Muscle layer of colon (tissue), 2 donors: Measurements from ENCODE around the gene FAM204A.

Experiments used
- H3K27ac ChIP-seq: one replicate; pipeline ENCODE4 v1.7.0; 2013; ENCODE audit warnings: low read depth, mild to moderate bottlenecking, low read length, moderate library complexity
- H3K27me3 ChIP-seq, 2 donors: one replicate each; pipeline ENCODE4 v1.7.0; 2013; ENCODE audit warnings: low read length in 2 of 2, mild to moderate bottlenecking in 2 of 2; ENCODE audit not compliant: insufficient read depth in 2 of 2, control insufficient read depth in 1 of 2
- H3K36me3 ChIP-seq: one replicate; pipeline ENCODE4 v1.7.0; 2013; ENCODE audit warnings: mild to moderate bottlenecking, low read length; ENCODE audit not compliant: insufficient read depth
- H3K4me1 ChIP-seq: one replicate; pipeline ENCODE4 v1.7.0; 2013; ENCODE audit warnings: mild to moderate bottlenecking, low read length; ENCODE audit not compliant: insufficient read depth
- H3K4me3 ChIP-seq, 2 donors: one replicate each; pipeline ENCODE4 v1.7.0; 2013; ENCODE audit warnings: low read length in 2 of 2, low read depth in 1 of 2, mild to moderate bottlenecking in 1 of 2, moderate library complexity in 1 of 2
- H3K9ac ChIP-seq: one replicate; pipeline ENCODE4 v1.7.0; 2013; ENCODE audit warnings: low read length
- H3K9me3 ChIP-seq: one replicate; pipeline ENCODE4 v1.7.0; 2013; ENCODE audit warnings: mild to moderate bottlenecking, low read length
- donor health status: abdominal sarcoma.
- donor health status: Adenocarcinoma of cecum.

FAM204A gene

DNA sequence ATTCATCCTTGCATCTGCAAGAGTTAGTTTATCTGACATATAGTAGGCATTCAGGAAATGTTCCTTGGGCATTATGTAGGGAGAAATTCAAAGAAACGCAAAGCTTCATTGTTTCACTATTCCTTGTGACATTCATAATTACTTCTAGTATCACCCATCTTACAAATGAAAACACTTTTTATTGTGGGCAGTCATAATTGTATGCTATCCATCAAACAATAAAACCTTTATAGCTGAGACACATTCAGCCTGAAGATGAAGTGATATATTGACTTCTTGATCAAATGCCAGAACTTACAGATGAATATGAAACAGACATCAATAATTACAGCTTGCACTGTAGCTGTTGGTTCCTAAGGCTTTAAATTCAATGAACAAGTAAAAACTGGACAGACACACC lies 36.4 kb downstream of the FAM204A start:
- H3K27me3 ChIP-seq, result no peaks in the 10 kb centered on the region
- H3K36me3 ChIP-seq, result peaks cover 4% of the 10 kb centered on the region
- H3K4me1 ChIP-seq, result peaks cover 29% of the 10 kb centered on the region
- no peak overlapping the region for H3K4me3 ChIP-seq
- no peak overlapping the region for H3K9ac ChIP-seq
- H3K27ac ChIP-seq, result no peak overlapping the region
- H3K9me3 ChIP-seq, result no peaks in the 10 kb centered on the region

DNA sequence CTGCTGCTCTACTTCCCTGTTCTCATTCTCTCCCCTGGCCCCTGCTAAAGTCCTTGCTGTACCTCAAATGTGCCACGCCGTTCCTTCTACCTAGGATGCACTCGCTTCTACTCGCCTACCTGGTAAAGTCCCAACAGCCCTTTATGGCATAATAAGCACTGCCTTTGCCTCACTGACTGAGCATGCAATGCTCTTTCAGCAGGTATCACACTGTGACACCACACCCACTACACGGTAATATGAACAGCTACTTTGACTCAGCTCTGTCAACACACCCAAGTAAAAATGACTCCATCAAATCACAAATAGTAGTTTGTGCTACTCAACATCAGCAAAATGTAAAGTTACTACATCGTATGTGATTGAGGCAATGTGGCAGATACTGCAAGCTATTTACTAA lies 37.6 kb downstream of the FAM204A start:
- no peak overlapping the region for H3K27ac ChIP-seq
- H3K9ac ChIP-seq, result no peak overlapping the region
- no peaks in the 10 kb centered on the region for H3K27me3 ChIP-seq
- no peaks in the 10 kb centered on the region for H3K9me3 ChIP-seq
- H3K36me3 ChIP-seq, result peaks cover 4% of the 10 kb centered on the region
- no peak overlapping the region for H3K4me3 ChIP-seq
- H3K4me1 ChIP-seq, result peaks cover 34% of the 10 kb centered on the region

DNA sequence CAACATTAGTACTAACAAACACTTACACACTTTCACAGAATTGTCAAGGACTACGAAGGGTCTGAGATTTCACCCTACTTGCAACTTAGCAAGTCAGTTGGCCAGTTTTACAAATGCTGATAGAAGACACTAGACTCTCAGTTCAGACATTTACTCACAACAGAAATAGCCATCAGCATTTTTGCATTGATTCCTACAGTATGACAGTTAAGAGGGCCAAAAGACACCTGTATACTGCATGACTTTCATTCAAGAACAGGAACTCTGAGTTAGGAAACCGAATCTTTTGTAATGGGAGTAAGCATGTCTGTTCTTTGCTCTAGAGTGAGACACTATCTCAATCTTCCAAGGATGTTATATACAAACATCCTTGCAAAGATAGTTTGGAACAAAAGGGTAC lies 40.9 kb downstream of the FAM204A start:
- Histone ChIP-seq H3K36me3 (peaks cover 4% of the 10 kb centered on the region), H3K27ac (no peak overlapping the region), H3K9ac (no peak overlapping the region), H3K4me3 (no peak overlapping the region), H3K27me3 (no peaks in the 10 kb centered on the region), H3K9me3 (no peaks in the 10 kb centered on the region), H3K4me1 (peaks cover 26% of the 10 kb centered on the region)

DNA sequence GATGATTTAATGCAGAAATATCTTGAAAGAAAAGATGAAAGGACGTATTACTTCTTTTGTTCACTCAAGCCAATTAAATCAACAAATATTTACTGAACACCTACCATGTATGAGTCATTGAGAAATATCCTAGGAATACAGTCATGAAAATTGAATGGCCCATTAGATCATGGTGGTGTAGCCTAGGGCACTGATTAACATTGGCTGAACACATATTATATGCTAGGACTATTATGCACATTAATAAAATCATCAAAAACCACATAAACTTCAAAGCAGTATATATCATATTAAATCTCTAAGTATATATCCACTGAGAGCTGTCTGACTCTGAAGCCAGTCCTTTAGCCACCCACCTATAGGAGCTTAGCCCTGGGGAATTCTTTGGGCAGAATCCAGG lies 41.8 kb downstream of the FAM204A start:
- no peak overlapping the region for H3K27ac ChIP-seq
- H3K4me1 ChIP-seq, result peaks cover 26% of the 10 kb centered on the region
- H3K9ac ChIP-seq, result no peak overlapping the region
- no peak overlapping the region for H3K4me3 ChIP-seq
- no peaks in the 10 kb centered on the region for H3K9me3 ChIP-seq
- peaks cover 4% of the 10 kb centered on the region for H3K36me3 ChIP-seq
- H3K27me3 ChIP-seq, result no peaks in the 10 kb centered on the region

DNA sequence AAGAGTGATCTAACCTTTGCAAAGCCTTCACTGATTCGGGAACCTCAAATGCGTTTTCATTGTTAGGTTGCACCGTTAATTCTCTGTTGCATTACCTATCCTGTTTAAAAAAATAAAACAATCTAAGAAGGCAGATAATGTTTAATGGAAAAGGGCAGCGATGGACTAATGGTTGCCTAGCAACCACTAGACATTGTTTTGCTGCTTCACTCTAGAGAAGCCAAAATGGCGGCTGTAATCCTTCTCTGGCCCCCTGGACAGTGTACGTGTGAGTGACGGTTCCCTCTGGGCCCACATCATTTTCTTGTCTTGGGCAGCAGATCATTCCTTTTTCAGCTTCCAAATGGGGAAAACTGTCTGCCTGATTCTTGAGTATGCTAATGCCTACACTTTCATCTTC lies 43.3 kb downstream of the FAM204A start:
- Histone ChIP-seq H3K9ac (no peak overlapping the region), H3K27me3 (no peaks in the 10 kb centered on the region), H3K9me3 (no peaks in the 10 kb centered on the region), H3K36me3 (no peaks in the 10 kb centered on the region), H3K4me1 (peaks cover 26% of the 10 kb centered on the region), H3K27ac (no peak overlapping the region), H3K4me3 (no peak overlapping the region)

DNA sequence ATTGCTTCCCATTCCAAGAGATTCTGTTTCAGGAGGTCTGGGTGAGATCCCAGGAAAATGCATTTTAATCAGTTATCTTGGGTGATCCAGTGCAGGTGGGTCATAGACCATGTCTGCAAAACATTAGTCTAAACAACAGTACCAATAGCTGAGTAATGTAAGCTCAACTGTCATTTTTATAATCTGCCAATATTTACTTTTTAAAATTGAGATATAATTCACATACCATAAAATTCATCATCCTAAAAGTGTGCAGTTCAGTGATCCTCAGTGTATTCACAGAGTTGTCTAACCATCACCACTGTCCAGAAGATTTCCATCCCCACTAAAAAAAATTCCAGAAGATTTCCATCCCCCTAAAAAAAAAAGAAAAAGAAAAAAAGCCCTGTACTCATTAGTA lies 51.0 kb downstream of the FAM204A start:
- no peaks in the 10 kb centered on the region for H3K27me3 ChIP-seq
- H3K4me3 ChIP-seq, result no peak overlapping the region
- H3K9ac ChIP-seq, result no peak overlapping the region
- H3K27ac ChIP-seq, result no peak overlapping the region
- H3K4me1 ChIP-seq, result no peaks in the 10 kb centered on the region
- no peaks in the 10 kb centered on the region for H3K9me3 ChIP-seq
- no peaks in the 10 kb centered on the region for H3K36me3 ChIP-seq

DNA sequence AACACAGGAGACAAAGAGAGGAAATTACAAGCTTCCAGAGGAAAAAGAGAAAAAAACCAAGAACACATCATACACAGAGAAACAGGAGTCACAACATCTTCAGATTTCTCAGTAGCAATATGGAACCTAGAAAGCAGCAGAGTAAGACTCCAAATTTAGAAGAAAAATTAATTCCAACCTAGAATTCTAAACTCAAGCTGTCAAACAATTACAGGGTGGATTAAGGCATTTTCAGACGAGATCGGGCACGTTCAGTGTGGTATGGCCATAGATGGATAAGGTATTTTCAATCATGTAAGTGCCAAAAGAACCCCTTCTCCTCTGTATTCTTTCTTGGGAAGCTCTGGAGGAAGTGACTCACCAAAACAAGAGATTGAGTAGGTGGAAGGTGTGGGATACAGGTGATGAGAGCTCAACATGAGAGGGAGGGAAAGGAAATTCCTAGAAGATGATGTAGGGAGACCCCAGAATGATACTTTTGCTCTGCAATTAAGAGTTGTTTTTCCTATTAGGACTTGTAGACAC lies 51.6 kb downstream of the FAM204A start:
- H3K27ac ChIP-seq, result no peak overlapping the region
- H3K36me3 ChIP-seq, result no peaks in the 10 kb centered on the region
- no peaks in the 10 kb centered on the region for H3K4me1 ChIP-seq
- H3K9me3 ChIP-seq, result no peaks in the 10 kb centered on the region
- H3K9ac ChIP-seq, result no peak overlapping the region
- H3K27me3 ChIP-seq, result no peaks in the 10 kb centered on the region
- H3K4me3 ChIP-seq, result no peak overlapping the region

DNA sequence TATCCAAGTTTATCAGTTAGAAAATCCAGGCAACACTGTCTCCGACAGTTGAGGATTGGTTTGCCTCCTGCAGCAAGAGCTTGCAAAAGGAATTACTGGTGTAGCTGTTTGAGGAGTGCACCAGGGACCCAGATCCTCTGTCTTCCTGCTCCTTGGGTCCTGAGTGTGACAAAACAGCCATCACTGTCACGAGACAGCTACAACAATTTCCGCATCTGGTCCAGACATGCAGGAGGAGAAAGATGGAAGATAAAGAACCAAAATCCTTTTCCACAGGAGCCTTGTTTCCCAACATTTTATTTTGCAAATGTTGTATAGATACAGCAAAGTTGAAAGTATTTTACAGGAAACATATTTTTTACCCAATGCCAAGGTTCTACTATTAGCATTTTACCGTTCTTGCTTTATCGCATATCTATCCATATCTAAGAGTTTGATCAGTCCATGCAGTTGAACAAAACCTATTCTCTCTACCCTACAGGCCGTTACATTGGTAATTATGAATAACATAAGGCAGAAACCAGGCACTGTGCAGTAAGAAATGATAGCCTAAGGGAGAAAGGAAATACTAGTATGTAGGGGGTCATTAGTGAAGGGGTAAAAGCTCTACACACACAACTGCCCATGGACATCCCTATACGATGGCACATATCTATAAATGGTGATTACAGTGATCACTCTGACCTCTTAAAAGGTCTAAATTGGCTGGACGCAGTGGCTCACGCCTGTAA lies 54.9 kb downstream of the FAM204A start:
- H3K27ac ChIP-seq, result no peak overlapping the region
- no peaks in the 10 kb centered on the region for H3K36me3 ChIP-seq
- no peaks in the 10 kb centered on the region for H3K27me3 ChIP-seq
- H3K9ac ChIP-seq, result no peak overlapping the region
- H3K9me3 ChIP-seq, result no peaks in the 10 kb centered on the region
- H3K4me1 ChIP-seq, result no peaks in the 10 kb centered on the region
- H3K4me3 ChIP-seq, result no peak overlapping the region

DNA sequence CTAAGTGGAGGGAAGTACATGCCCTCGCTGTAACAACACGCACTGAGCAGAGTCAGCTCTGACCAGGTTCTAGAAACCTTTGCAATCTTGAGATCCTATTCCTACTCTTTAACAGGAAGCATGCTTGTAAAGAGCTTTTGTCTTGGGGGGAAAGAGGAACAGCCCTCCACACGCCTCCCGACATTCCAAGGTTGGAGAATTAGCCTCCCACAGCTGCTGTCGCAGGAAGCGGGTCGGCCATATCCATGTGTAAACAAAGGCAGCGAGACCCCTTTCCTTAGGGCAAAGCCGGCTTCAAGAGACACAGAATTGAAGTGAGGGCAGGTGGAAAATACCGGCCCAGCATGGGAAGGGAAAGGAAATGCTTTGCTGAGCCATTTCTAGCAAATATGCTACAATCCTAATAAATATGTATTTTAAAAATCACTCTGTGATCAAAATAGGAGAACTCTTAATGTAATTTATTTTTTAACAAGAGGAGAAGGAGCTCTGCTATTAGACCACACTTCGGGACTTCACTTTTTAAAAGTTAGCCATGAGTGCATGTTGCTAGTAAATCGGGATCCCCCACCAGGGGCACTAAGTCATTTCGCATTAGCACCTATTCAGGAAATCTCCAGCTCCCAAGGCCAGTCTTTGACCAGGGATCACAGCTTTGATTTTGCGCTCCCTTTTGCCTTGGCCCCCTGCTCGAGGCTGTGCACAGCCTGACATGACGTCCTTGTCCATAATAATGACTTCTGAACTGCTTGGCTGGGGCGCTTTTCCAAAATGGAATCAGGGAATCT lies 55.9 kb downstream of the FAM204A start:
- Histone ChIP-seq H3K9me3 (no peaks in the 10 kb centered on the region), H3K4me1 (no peaks in the 10 kb centered on the region), H3K4me3 (no peak overlapping the region), H3K27me3 (no peaks in the 10 kb centered on the region), H3K27ac (no peak overlapping the region), H3K9ac (no peak overlapping the region), H3K36me3 (no peaks in the 10 kb centered on the region)

DNA sequence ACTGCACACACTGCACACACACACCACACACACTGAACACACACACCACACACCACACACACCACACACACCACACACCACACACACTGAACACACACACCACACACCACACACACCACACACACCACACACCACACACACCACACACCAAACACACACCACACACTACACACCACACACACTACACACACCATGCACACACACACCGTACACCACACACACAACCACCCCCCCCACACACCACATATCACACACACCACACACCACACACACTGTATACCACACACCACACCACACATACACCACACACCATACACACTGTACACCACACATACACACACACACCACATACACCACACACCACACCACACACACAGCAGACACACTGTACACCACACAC lies 59.5 kb downstream of the FAM204A start:
- Histone ChIP-seq H3K36me3 (no peaks in the 10 kb centered on the region), H3K9me3 (no peaks in the 10 kb centered on the region), H3K4me3 (no peak overlapping the region), H3K4me1 (no peaks in the 10 kb centered on the region), H3K27ac (no peak overlapping the region), H3K9ac (no peak overlapping the region), H3K27me3 (no peaks in the 10 kb centered on the region)

DNA sequence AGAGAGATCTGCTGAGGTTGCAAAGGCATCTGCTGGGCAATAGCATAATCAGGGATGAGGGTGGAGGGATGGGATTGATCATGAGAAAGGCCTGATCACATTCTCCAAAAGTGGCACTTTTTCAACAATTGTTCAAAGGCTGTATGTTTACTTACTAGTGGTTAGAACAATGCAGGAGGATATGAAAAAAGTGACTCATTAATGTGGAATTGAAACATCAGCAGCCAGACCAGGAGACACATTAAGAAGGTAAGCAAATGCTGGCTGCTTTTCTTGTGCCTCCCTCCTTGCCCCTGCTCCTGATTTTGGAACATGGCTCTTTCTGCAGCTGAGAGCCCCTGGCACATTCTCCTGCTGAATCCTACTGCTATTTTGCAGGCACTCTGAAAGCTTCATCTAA lies 63.5 kb downstream of the FAM204A start:
- H3K4me1 ChIP-seq, result peaks cover 8% of the 10 kb centered on the region
- H3K27me3 ChIP-seq, result no peaks in the 10 kb centered on the region
- H3K9ac ChIP-seq, result no peak overlapping the region
- no peaks in the 10 kb centered on the region for H3K36me3 ChIP-seq
- H3K27ac ChIP-seq, result no peak overlapping the region
- no peak overlapping the region for H3K4me3 ChIP-seq
- H3K9me3 ChIP-seq, result no peaks in the 10 kb centered on the region
